ENCODE results near the gene ERI3. TPM values are rescaled to one million over a fixed set of nuclear protein-coding genes. Genes with fewer than 3 reads are reported as not detected.

Gene ERI3
- total and polyA plus RNA-seq, 2 donors (not counting 3 experiments of a cell fraction or from before 2014, with no cell fraction given): 45.3 to 94.0 TPM

DNA sequence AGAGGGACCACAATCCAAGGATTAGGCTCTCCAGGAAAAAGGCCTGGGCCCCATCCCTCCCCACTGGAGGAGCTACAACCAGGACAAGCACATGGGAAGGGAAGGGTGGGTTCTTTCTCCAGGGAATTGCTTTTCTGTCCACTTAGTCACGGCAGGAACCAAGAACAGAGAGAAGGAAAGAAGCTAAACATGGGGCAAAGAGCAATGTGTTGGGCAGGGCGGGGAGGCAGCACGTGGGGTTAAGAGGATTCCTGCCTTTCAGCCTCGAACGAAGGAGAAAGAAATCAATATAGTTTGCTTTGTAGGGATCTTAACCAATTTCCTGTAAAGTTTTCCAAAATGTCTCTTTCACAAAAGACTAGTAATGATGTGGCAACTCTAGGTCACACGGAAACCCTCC is 21.7 kb downstream of the ERI3 start:
- H3K27ac ChIP-seq (ENCODE audit: insufficient read depth, low read depth, low read length): no peak overlapping the region
- no peaks in the 10 kb centered on the region for H3K27me3 ChIP-seq (ENCODE audit: control insufficient read depth in 2 of 2, insufficient read depth in 2 of 2, low read length in 2 of 2)
- no peak overlapping the region for H3K9ac ChIP-seq (replicated peaks; ENCODE audit: extremely low read depth, insufficient read depth, low read length)
- no peaks in the 10 kb centered on the region for H3K9me1 ChIP-seq (replicated peaks; ENCODE audit: control insufficient read depth, extremely low read depth, insufficient read depth, low read length)
- no TSS peak for BruUV-seq (replicated peaks)
- dilution Hi-C loops (cut with MboI; ENCODE audit: extremely low pct_ligation_motif_present, low sequenced_read_pairs) (no loop called here), intact Hi-C loops (cut with micrococcal nuclease) (no loop called here)
- H2AFZ ChIP-seq (ENCODE audit: low read depth, low read length): no peak overlapping the region
- ChIA-PET POLR2A (no interaction called here), CTCF (no interaction called here)
- no peaks in the 10 kb centered on the region for H3K4me1 ChIP-seq (ENCODE audit: control insufficient read depth, extremely low read depth, insufficient read depth, low read length)
- no peaks in the 10 kb centered on the region for H3K79me2 ChIP-seq (ENCODE audit: control insufficient read depth, insufficient read depth, low read length)
- no peak overlapping the region for H3K4me3 ChIP-seq (replicated peaks in 1 of 3; ENCODE audit: insufficient read depth in 1 of 3, low read depth in 1 of 3, low read length in 3 of 3)
- H3K36me3 ChIP-seq (ENCODE audit: control insufficient read depth in 2 of 2, extremely low read depth in 1 of 2, insufficient read depth in 2 of 2, low read length in 2 of 2): peaks cover 5 to 11% of the 10 kb centered on the region in 2 experiments
- FAIRE-seq: no peak
- no peaks in the 10 kb centered on the region for H3K9me3 ChIP-seq (replicated peaks; ENCODE audit: control insufficient read depth, insufficient read depth, low read length)
- H4K20me1 ChIP-seq (replicated peaks; ENCODE audit: control insufficient read depth, extremely low read depth, insufficient read depth, low read length): no peaks in the 10 kb centered on the region
- no peak overlapping the region for H3K4me2 ChIP-seq (ENCODE audit: insufficient read depth, low read length)
- TF ChIP-seq MYC (IDR thresholded peaks at IDR 0.05; ENCODE audit: low read depth, low read length): no peak
- no peak for TF ChIP-seq GATA2 (IDR thresholded peaks at IDR 0.05; ENCODE audit: insufficient read depth, insufficient read length, low read depth, low read length)
- TF ChIP-seq POLR2A (IDR thresholded peaks at IDR 0.05; ENCODE audit: low read depth, low read length): no peak
- TF ChIP-seq, protein P1, sequence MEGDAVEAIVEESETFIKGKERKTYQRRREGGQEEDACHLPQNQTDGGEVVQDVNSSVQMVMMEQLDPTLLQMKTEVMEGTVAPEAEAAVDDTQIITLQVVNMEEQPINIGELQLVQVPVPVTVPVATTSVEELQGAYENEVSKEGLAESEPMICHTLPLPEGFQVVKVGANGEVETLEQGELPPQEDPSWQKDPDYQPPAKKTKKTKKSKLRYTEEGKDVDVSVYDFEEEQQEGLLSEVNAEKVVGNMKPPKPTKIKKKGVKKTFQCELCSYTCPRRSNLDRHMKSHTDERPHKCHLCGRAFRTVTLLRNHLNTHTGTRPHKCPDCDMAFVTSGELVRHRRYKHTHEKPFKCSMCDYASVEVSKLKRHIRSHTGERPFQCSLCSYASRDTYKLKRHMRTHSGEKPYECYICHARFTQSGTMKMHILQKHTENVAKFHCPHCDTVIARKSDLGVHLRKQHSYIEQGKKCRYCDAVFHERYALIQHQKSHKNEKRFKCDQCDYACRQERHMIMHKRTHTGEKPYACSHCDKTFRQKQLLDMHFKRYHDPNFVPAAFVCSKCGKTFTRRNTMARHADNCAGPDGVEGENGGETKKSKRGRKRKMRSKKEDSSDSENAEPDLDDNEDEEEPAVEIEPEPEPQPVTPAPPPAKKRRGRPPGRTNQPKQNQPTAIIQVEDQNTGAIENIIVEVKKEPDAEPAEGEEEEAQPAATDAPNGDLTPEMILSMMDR (IDR thresholded peaks at IDR 0.05; ENCODE audit: extremely low read depth in 1 of 2, insufficient read depth in 1 of 2, low read depth in 1 of 2, low read length in 2 of 2): no peak
- no peak for TF ChIP-seq JUN (IDR thresholded peaks at IDR 0.05; ENCODE audit: borderline replicate concordance, insufficient read depth, insufficient read length, low read depth)
- TF ChIP-seq POLR2AphosphoS5 (IDR thresholded peaks at IDR 0.05; ENCODE audit: insufficient read depth, low read depth, low read length): no peak
- no peak for TF ChIP-seq EZH2 (IDR thresholded peaks at IDR 0.05; ENCODE audit: borderline replicate concordance, low read depth, low read length, severe bottlenecking)
- TF ChIP-seq, protein P2, sequence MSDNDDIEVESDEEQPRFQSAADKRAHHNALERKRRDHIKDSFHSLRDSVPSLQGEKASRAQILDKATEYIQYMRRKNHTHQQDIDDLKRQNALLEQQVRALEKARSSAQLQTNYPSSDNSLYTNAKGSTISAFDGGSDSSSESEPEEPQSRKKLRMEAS (IDR thresholded peaks at IDR 0.05; ENCODE audit: insufficient read depth, insufficient read length): no peak
- TF ChIP-seq FOS (IDR thresholded peaks at IDR 0.05; ENCODE audit: borderline replicate concordance, insufficient read depth, low read length): no peak
- no peak for DNase-seq (ENCODE audit: low read depth, low spot score)

Measured in endothelial cell of umbilical vein (primary cell).